Adrenal gland (tissue), 5 donors: ENCODE data around the gene NFATC4.

Source experiments
- CTCF ChIP-seq, 6 experiments: fragments of 450-650 bp in 4 of 6; fragments of 200-600 bp in 2 of 6; sonication (generic) in 1 of 6; IDR thresholded peaks; 1 replicate in 5 of 6; 2 replicates in 1 of 6; pipeline versions ENCODE4 v1.5.1 to v1.8.0; 2016 to 2021; ENCODE audit warnings: antibody characterized with exemption in 6 of 6, mild to moderate bottlenecking in 2 of 6, moderate library complexity in 1 of 6
- POLR2A ChIP-seq, 2 donors: fragments of 450-650 bp; IDR thresholded peaks; one replicate each; pipeline ENCODE4 v1.6.1; 2017; ENCODE audit warnings: antibody characterized with exemption in 2 of 2, mild to moderate bottlenecking in 2 of 2, moderate library complexity in 1 of 2
- donor health status: DM: no; HTN: no; CAD: no.

GRCh38 chr14:24325041-24325530 is 42.9 kb upstream of the NFATC4 start:
- no peak for TF ChIP-seq CTCF (IDR thresholded peaks at IDR 0.05)
- TF ChIP-seq POLR2A (IDR thresholded peaks at IDR 0.05): no peak
